GM23338 (cell line): ENCODE data around the gene PRPF38A. TPM values are rescaled to one million over a fixed set of nuclear protein-coding genes. Genes with fewer than 3 reads are reported as not detected.

ENCODE experiments used
- CREB1 ChIP-seq: fragments of 250-450 bp; sonication (Bioruptor Pico); IDR thresholded peaks from 2 replicates; pipeline ENCODE4 v1.5.0; 2020; ENCODE audit warnings: low read depth, mild to moderate bottlenecking, moderate library complexity
- CTCF ChIP-seq, 2 experiments: fragments of 200-600 bp in 1 of 2; sonication (generic) in 1 of 2; conservative IDR thresholded peaks; 2 replicates each; pipeline versions ENCODE4 v1.5.1 to v1.6.1; 2016 to 2017; ENCODE audit warnings: antibody characterized with exemption in 2 of 2, low read depth in 2 of 2, mild to moderate bottlenecking in 2 of 2, moderate library complexity in 1 of 2
- ETS1 ChIP-seq: IDR thresholded peaks from 2 replicates; pipeline ENCODE4 v1.6.1; 2016; ENCODE audit warnings: antibody characterized with exemption
- EZH2 ChIP-seq: fragments of 200-600 bp; sonication (generic); IDR thresholded peaks from one replicate; pipeline ENCODE4 v1.8.0; 2017; ENCODE audit warnings: antibody characterized with exemption, mild to moderate bottlenecking, low read depth; ENCODE audit not compliant: unreplicated experiment
- EZH2phosphoT487 ChIP-seq: fragments of 200-600 bp; sonication (generic); IDR thresholded peaks from one replicate; pipeline ENCODE4 v1.8.1; 2018; ENCODE audit warnings: antibody characterized with exemption; ENCODE audit not compliant: unreplicated experiment
- JUNB ChIP-seq: IDR thresholded peaks from one replicate; pipeline ENCODE4 v1.6.1; 2016; ENCODE audit warnings: antibody characterized with exemption; ENCODE audit not compliant: unreplicated experiment
- NANOG ChIP-seq: IDR thresholded peaks from 2 replicates; pipeline ENCODE4 v1.6.1; 2016; ENCODE audit warnings: antibody characterized with exemption, borderline replicate concordance
- POLR2AphosphoS5 ChIP-seq: IDR thresholded peaks from 2 replicates; pipeline ENCODE4 v1.6.1; 2016; ENCODE audit warnings: antibody characterized with exemption, low read depth
- ZNF114 ChIP-seq: fragments of 250-450 bp; sonication (Bioruptor Pico); IDR thresholded peaks from 2 replicates; pipeline ENCODE4 v1.5.0; 2020; ENCODE audit warnings: mild to moderate bottlenecking, moderate library complexity
- ZNF462 ChIP-seq: fragments of 250-450 bp; sonication (Bioruptor Pico); IDR thresholded peaks from 2 replicates; pipeline ENCODE4 v1.5.0; 2020; ENCODE audit warnings: mild to moderate bottlenecking, moderate library complexity
- polyA plus RNA-seq: library from polyadenylated mRNA; unstranded; fragments of >200 nt; fragmentation: Nextera tagmentation; extraction: Ambion mirVana; gene quantifications from 2 replicates; pipeline ENCODE4 v1.2.1, GENCODE V29; 2016
- total RNA-seq: library from RNA; depleted of rRNA; stranded (reverse); fragments of >200 nt; shearing (Covaris generic); gene quantifications from 2 replicates; pipeline ENCODE4 v1.2.3, GENCODE V29; 2014

Gene PRPF38A
- total and polyA plus RNA-seq, 2 experiments from 2014 or later = 24.8 to 40.3 TPM

- TF ChIP-seq ZNF462 (CRISPR knock-in tag) (no peak), POLR2AphosphoS5 (no peak), CREB1 (no peak), ETS1 (no peak), ZNF114 (CRISPR knock-in tag) (no peak), JUNB (no peak), EZH2phosphoT487 (no peak), NANOG (no peak), CTCF (conservative IDR thresholded peaks at IDR 0.05; ENCODE audit: low read depth in 2 of 2) (no peak), EZH2 (no peak)
Measured at GRCh38 chr1:52427152-52427551, 22.8 kb downstream of the PRPF38A start (continued).
